ENCODE results near the gene LIPF. TPM values are rescaled to one million over a fixed set of nuclear protein-coding genes. Genes with fewer than 3 reads are reported as not detected.
A peak's percentile ranks its signal among the peaks of the same experiment; 100 is the strongest.

The LIPF gene
- total RNA-seq, 1 donor from 2014 or later, result not detected

DNA sequence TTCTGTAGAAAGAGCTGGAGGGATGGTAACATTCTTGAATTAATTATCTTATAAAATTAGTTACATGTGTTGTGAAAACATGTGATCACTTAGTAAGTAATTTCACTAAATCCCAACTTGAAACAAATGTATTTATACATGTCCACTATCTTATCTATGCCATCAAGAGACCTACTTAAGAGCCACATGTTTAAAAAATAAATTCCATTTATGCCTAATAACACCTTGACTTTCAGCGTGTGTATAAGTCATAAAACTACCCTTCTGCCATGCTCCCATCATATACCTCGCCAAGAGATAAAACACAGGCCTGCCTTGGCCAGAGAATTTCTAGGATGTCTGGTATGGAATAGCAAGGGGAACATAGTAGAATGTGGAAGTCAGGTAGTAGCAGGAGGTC lies 40.4 kb upstream of the LIPF start:
- H3K4me1 ChIP-seq, result no peaks in the 10 kb centered on the region
- no peak overlapping the region for H3K4me3 ChIP-seq
- no peaks in the 10 kb centered on the region for H3K9me3 ChIP-seq
- DNase-seq (no peak), ATAC-seq (no peak)
- intact Hi-C loops (cut with DNase I), result no loop called here
- TF ChIP-seq CTCF (IDR thresholded peaks at IDR 0.05), result no peak
- H3K27ac ChIP-seq, result no peak overlapping the region
- no peaks in the 10 kb centered on the region for H3K36me3 ChIP-seq
- H3K27me3 ChIP-seq (ENCODE audit: low read depth), result no peaks in the 10 kb centered on the region

DNA sequence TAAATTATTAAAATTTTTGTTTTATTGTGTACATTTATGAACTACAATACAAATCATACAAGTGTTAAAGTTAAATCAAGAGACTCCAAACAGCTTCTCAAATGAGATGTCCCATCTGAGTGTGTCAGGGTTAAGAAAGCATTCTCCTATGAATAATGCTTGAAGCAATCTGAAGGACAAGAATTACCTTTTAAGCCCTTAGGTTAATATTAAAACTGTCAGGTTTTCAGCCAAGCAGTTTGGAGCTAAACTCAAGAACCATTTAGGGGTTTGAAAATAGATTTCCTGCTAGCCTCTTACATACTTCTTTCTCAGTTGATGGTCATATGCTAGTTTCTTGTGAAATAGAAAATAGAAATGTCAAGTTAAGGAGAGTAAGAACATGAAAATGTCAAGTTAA lies 39.4 kb upstream of the LIPF start:
- Histone ChIP-seq H3K4me1 (no peaks in the 10 kb centered on the region), H3K27ac (no peak overlapping the region)

DNA sequence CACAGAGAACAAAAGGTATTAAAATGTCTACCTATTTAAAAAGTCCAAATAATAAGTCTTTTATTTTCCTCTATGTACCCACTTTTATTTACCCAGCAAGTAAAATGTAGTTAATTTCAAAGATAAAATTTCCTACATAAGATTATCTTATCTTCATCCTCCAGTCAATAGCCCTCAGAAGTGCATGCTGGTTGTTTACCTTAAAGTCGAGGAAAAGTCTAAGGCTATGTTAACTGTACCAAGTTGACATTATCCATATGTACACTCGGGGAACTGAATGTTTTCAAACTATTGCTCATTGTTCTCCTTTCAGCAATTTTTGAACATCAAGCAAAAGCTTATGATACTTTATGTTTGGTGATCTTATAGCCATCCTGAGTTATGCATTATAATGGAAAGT lies 24.1 kb upstream of the LIPF start:
- no peak for ATAC-seq
- no peaks in the 10 kb centered on the region for H3K27me3 ChIP-seq (ENCODE audit: low read depth)
- peaks cover 5% of the 10 kb centered on the region for H3K9me3 ChIP-seq
- no peak for DNase-seq
- no peak for TF ChIP-seq CTCF (IDR thresholded peaks at IDR 0.05)
- H3K36me3 ChIP-seq, result no peaks in the 10 kb centered on the region
- H3K4me1 ChIP-seq, result no peaks in the 10 kb centered on the region
- H3K27ac ChIP-seq, result no peak overlapping the region
- H3K4me3 ChIP-seq, result no peak overlapping the region
- intact Hi-C loops (cut with DNase I), result no loop called here

More for the DNA sequence above, 39.4 kb upstream of the LIPF start:
- no peaks in the 10 kb centered on the region for H3K9me3 ChIP-seq
- intact Hi-C loops (cut with DNase I), result no loop called here
- no peak for ATAC-seq
- no peak overlapping the region for H3K4me3 ChIP-seq
- no peak for TF ChIP-seq CTCF (IDR thresholded peaks at IDR 0.05)
- no peaks in the 10 kb centered on the region for H3K27me3 ChIP-seq (ENCODE audit: low read depth)
- no peak for DNase-seq
- H3K36me3 ChIP-seq, result no peaks in the 10 kb centered on the region

DNA sequence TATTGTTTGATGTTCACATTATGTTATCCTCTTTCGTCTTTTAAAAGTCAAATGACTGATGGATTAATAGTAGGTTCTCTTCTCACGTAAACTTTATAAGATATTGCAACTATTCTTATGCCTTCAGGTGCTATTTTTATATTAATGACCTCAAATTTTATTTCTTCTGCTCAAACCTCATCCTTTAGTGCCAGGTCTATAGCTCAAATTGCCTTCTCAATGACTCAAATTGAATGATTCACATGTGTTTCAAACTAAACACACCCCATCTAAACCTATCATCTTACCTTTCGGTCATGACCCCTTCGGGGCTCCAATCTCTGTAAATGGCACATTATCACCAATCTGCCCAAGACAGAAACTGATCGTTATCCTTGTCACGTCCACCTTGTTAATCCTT lies 22.0 kb upstream of the LIPF start:
- H3K27ac ChIP-seq, result no peak overlapping the region
- no peak for TF ChIP-seq CTCF (IDR thresholded peaks at IDR 0.05)

GRCh38 chr10:88642963-88643362 lies 21.3 kb upstream of the LIPF start:
- peaks cover 5% of the 10 kb centered on the region for H3K9me3 ChIP-seq
- no peaks in the 10 kb centered on the region for H3K4me1 ChIP-seq
- intact Hi-C loops (cut with DNase I), result no loop called here
- TF ChIP-seq CTCF (IDR thresholded peaks at IDR 0.05), result no peak
- no peak overlapping the region for H3K27ac ChIP-seq
- H3K4me3 ChIP-seq, result no peak overlapping the region
- DNase-seq (no peak), ATAC-seq (peak in 1 of 2 donors; percentile 57)
- H3K27me3 ChIP-seq (ENCODE audit: low read depth), result no peaks in the 10 kb centered on the region
- H3K36me3 ChIP-seq, result no peaks in the 10 kb centered on the region

More for the DNA sequence above, 22.0 kb upstream of the LIPF start:
- H3K27me3 ChIP-seq (ENCODE audit: low read depth), result no peaks in the 10 kb centered on the region
- no peaks in the 10 kb centered on the region for H3K4me1 ChIP-seq
- no peaks in the 10 kb centered on the region for H3K36me3 ChIP-seq
- DNase-seq, result no peak
- H3K9me3 ChIP-seq, result peaks cover 5% of the 10 kb centered on the region
- intact Hi-C loops (cut with DNase I), result no loop called here
- ATAC-seq, result no peak
- H3K4me3 ChIP-seq, result no peak overlapping the region
